ENCODE measurements around the gene MFAP3.
A peak's percentile ranks its signal among the peaks of the same experiment; 100 is the strongest.
"Not testable (repeated sequence)": the region's sequence is repeated elsewhere in the genome, so short reads cannot be mapped to it uniquely, and the experiment has no call there.

The MFAP3 gene

GRCh38 chr5:154038707-154039457 is at the start of gene MFAP3, which contains the start of gene FAM114A2:
Gene MFAP3, plus strand, starts transcription at chr5:154038967. Its CDS starts 10,756 bp downstream, at chr5:154049723.
Gene FAM114A2, minus strand, starts transcription at chr5:154038910. Its CDS starts 3,957 bp downstream, at chr5:154034953.
- peak; percentile 87 for DNase-seq

GRCh38 chr5:153991168-153991567 is 47.6 kb upstream of the MFAP3 start:
- no peak for DNase-seq

GRCh38 chr5:153998010-153998409 is 40.8 kb upstream of the MFAP3 start:
- no peak for DNase-seq

GRCh38 chr5:153998768-153999167 is 40.0 kb upstream of the MFAP3 start:
- no peak for DNase-seq

GRCh38 chr5:153999995-154000394 is 38.8 kb upstream of the MFAP3 start:
- no peak for DNase-seq

GRCh38 chr5:154000703-154001102 is 38.1 kb upstream of the MFAP3 start:
- DNase-seq, result no peak

GRCh38 chr5:154002093-154002492 is 36.7 kb upstream of the MFAP3 start:
- no peak for DNase-seq

- no peak for DNase-seq
These were observed 36.2 kb upstream of the MFAP3 start for GRCh38 chr5:154002511-154003020.

- DNase-seq, result no peak
These were observed 33.1 kb upstream of the MFAP3 start for GRCh38 chr5:154005648-154006047.

GRCh38 chr5:154010660-154011059 is 28.1 kb upstream of the MFAP3 start:
- DNase-seq, result no peak

GRCh38 chr5:154015071-154015693 is 23.6 kb upstream of the MFAP3 start:
- no peak for DNase-seq

- DNase-seq, result not testable (repeated sequence)
These were observed 19.8 kb upstream of the MFAP3 start for GRCh38 chr5:154018919-154019318.

- DNase-seq, result no peak
These were observed 12.8 kb upstream of the MFAP3 start for GRCh38 chr5:154025951-154026350.

- no peak for DNase-seq
These were observed 6.8 kb upstream of the MFAP3 start for GRCh38 chr5:154031937-154032489.

- DNase-seq, result no peak
These were observed 3.8 kb upstream of the MFAP3 start for GRCh38 chr5:154034944-154035343.

- no peak for DNase-seq
These were observed 483 bp upstream of the MFAP3 start for GRCh38 chr5:154038261-154038706.

GRCh38 chr5:154039458-154039829 is 677 bp downstream of the MFAP3 start:
- DNase-seq, result no peak

GRCh38 chr5:154042766-154043165 is 4.0 kb downstream of the MFAP3 start:
- DNase-seq, result no peak

GRCh38 chr5:154044099-154044498 is 5.3 kb downstream of the MFAP3 start:
- no peak for DNase-seq

- no peak for DNase-seq
These were observed 5.8 kb downstream of the MFAP3 start for GRCh38 chr5:154044581-154044980.

- DNase-seq, result no peak
These were observed 7.7 kb downstream of the MFAP3 start for GRCh38 chr5:154046486-154046885.

- no peak for DNase-seq
These were observed 8.6 kb downstream of the MFAP3 start for GRCh38 chr5:154047324-154047723.

- no peak for DNase-seq
These were observed 10.9 kb downstream of the MFAP3 start for GRCh38 chr5:154049636-154050035.

- no peak for DNase-seq
These were observed 14.7 kb downstream of the MFAP3 start for GRCh38 chr5:154053468-154053867.

Measured in activated gamma-delta T cell treated with Interleukin-2 at 50 U/mL for 16 hours (primary cell).